ENCODE results near the gene SARNP. TPM values are rescaled to one million over a fixed set of nuclear protein-coding genes. Genes with fewer than 3 reads are reported as not detected.

Gene SARNP
- total and polyA plus RNA-seq, 9 of the 15 experiments (the other 6 are each of a cell fraction or from before 2014, with no cell fraction given), result 70.1 to 400 (median 198) TPM

- TF ChIP-seq ZBTB5 (IDR thresholded peaks at IDR 0.05) (no peak), JUN (IDR thresholded peaks at IDR 0.05; ENCODE audit: borderline replicate concordance, low read depth, low read length) (0 out of 2 replicates have a peak, but pooled peaks have one; percentile 5), JUN (CRISPR knock-in tag; IDR thresholded peaks at IDR 0.05; ENCODE audit: borderline replicate concordance) (no peak), ERF (CRISPR knock-in tag; IDR thresholded peaks at IDR 0.05) (0 out of 2 replicates have a peak, but pooled peaks have one; percentile 37), MLLT1 (IDR thresholded peaks at IDR 0.05) (peak in 1 of 2 experiments; percentile 23; a peak in 1 of 4 replicates), ZBTB9 (CRISPR knock-in tag; IDR thresholded peaks at IDR 0.05) (peak; percentile 24; the same call in 1 of the 2 replicates), CREB5 (CRISPR knock-in tag; IDR thresholded peaks at IDR 0.05) (no peak), CTCF (IDR thresholded peaks at IDR 0.05 in 2 of 3, conservative IDR thresholded peaks at IDR 0.05 in 1 of 3; ENCODE audit: insufficient read depth in 2 of 3, low read depth in 1 of 3, low read length in 3 of 3) (no peak), ETV6 (IDR thresholded peaks at IDR 0.05; ENCODE audit: borderline replicate concordance in 1 of 2, low read depth in 2 of 2, low read length in 1 of 2) (0 out of 4 replicates have a peak, but pooled peaks of 1 of the 2 experiments have one; percentile 13), ETV6 (CRISPR knock-in tag; IDR thresholded peaks at IDR 0.05; ENCODE audit: borderline replicate concordance) (no peak), FOXA3 (CRISPR knock-in tag; conservative IDR thresholded peaks at IDR 0.05 in 1 of 2, IDR thresholded peaks at IDR 0.05 in 1 of 2) (0 out of 4 replicates have a peak, but pooled peaks of 1 of the 2 experiments have one; percentile 28), GABPA (tag; conservative IDR thresholded peaks at IDR 0.05; ENCODE audit: low read depth) (peak; percentile 85), TOE1 (IDR thresholded peaks at IDR 0.05; ENCODE audit: borderline replicate concordance) (no peak), TOE1 (CRISPR knock-in tag; IDR thresholded peaks at IDR 0.05; ENCODE audit: borderline replicate concordance, low read depth) (no peak), SIX5 (IDR thresholded peaks at IDR 0.05; ENCODE audit: borderline replicate concordance in 1 of 2, insufficient read depth in 1 of 2, low read depth in 1 of 2, low read length in 2 of 2) (no peak)
These were observed 710 bp upstream of the SARNP start (continued) for GRCh38 chr12:55818140-55818728.

All from K562 (cell line).